Measurements from ENCODE around the gene NRN1L.

DNA sequence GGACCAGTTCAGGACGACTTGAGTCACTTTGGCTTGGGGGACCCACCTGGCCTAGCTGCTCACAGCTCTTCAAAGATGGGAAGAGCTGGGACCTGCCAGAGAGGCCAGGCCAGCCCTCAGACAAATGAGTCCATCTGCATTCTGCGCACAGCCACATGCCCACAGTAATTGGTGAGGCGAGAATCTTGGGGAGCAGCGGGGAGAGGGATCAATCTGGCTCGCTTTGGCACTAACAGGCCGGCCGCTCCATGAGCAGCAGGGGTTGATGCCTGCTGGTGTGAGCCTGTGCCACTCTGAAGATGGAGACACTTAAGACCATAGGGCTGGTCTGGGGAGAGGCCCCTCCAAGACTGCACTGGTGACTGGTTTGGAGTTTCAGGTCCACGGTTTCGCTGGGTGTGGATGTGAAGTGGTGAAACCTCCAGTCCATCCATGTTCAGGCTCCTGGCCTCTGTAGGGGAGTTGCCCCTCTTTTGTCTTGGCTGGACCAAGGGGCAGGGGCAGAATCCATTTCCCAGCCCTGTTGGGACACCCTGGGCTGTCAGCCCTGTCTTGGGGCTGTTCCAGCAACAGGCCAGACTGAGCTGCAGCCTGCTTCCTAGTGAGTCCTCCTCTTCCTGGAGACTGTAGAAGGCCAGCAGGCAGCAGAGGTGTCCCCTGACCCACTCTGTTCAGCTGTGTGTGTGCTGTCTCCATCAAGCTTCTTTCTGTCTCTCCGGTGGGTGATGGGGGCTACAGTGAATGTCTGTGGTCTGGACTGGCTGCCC is 39.6 kb downstream of the NRN1L start:
- no peak for TF ChIP-seq POLR2AphosphoS5 (IDR thresholded peaks at IDR 0.05; ENCODE audit: insufficient read depth in 1 of 2, low read depth in 1 of 2)
- TF ChIP-seq, protein P1, sequence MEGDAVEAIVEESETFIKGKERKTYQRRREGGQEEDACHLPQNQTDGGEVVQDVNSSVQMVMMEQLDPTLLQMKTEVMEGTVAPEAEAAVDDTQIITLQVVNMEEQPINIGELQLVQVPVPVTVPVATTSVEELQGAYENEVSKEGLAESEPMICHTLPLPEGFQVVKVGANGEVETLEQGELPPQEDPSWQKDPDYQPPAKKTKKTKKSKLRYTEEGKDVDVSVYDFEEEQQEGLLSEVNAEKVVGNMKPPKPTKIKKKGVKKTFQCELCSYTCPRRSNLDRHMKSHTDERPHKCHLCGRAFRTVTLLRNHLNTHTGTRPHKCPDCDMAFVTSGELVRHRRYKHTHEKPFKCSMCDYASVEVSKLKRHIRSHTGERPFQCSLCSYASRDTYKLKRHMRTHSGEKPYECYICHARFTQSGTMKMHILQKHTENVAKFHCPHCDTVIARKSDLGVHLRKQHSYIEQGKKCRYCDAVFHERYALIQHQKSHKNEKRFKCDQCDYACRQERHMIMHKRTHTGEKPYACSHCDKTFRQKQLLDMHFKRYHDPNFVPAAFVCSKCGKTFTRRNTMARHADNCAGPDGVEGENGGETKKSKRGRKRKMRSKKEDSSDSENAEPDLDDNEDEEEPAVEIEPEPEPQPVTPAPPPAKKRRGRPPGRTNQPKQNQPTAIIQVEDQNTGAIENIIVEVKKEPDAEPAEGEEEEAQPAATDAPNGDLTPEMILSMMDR (IDR thresholded peaks at IDR 0.05), result no peak
